Measurements from ENCODE around the gene MCF2L2.

- TF ChIP-seq RAD21 (conservative IDR thresholded peaks at IDR 0.05) (no peak), EZH2 (IDR thresholded peaks at IDR 0.05; ENCODE audit: borderline replicate concordance, insufficient read depth, low read length, poor library complexity, severe bottlenecking) (no peak), REST (IDR thresholded peaks at IDR 0.05; ENCODE audit: borderline replicate concordance) (no peak), POLR2AphosphoS5 (IDR thresholded peaks at IDR 0.05) (no peak), TAF1 (IDR thresholded peaks at IDR 0.05; ENCODE audit: low read depth) (no peak)
- TF ChIP-seq, protein P1, sequence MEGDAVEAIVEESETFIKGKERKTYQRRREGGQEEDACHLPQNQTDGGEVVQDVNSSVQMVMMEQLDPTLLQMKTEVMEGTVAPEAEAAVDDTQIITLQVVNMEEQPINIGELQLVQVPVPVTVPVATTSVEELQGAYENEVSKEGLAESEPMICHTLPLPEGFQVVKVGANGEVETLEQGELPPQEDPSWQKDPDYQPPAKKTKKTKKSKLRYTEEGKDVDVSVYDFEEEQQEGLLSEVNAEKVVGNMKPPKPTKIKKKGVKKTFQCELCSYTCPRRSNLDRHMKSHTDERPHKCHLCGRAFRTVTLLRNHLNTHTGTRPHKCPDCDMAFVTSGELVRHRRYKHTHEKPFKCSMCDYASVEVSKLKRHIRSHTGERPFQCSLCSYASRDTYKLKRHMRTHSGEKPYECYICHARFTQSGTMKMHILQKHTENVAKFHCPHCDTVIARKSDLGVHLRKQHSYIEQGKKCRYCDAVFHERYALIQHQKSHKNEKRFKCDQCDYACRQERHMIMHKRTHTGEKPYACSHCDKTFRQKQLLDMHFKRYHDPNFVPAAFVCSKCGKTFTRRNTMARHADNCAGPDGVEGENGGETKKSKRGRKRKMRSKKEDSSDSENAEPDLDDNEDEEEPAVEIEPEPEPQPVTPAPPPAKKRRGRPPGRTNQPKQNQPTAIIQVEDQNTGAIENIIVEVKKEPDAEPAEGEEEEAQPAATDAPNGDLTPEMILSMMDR (IDR thresholded peaks at IDR 0.05; ENCODE audit: poor library complexity, severe bottlenecking), result no peak
Measured at GRCh38 chr3:183159333-183159732, 269.1 kb downstream of the MCF2L2 start.
